T-helper 1 cell treated with Interleukin-12 subunit alpha and Interleukin-12 subunit beta and Interleukin-4 antibody, amounts not matched to agents 30 μg/mL and 1 μg/mL, for 36 hours (primary cell): ENCODE data around the gene EFHC1.
"Not testable (repeated sequence)": the region's sequence is repeated elsewhere in the genome, so short reads cannot be mapped to it uniquely, and the experiment has no call there.

Experiments
- H3K27ac Mint-ChIP-seq: one replicate; pipeline ENCODE4 v1.8.0; 2021; ENCODE audit warnings: mild to moderate bottlenecking, mixed read lengths
- H3K27me3 Mint-ChIP-seq: one replicate; pipeline ENCODE4 v1.8.0; 2021; ENCODE audit warnings: low read depth, mixed read lengths
- H3K36me3 Mint-ChIP-seq: one replicate; pipeline ENCODE4 v1.8.0; 2021; ENCODE audit warnings: low read depth, mixed read lengths
- H3K4me1 Mint-ChIP-seq: one replicate; pipeline ENCODE4 v1.8.0; 2021; ENCODE audit warnings: low read depth, mixed read lengths
- H3K4me3 Mint-ChIP-seq: one replicate; pipeline ENCODE4 v1.8.0; 2021; ENCODE audit warnings: mild to moderate bottlenecking, moderate library complexity, mixed read lengths
- H3K9me3 Mint-ChIP-seq: one replicate; pipeline ENCODE4 v1.8.0; 2021; ENCODE audit warnings: mixed read lengths

Gene EFHC1

DNA sequence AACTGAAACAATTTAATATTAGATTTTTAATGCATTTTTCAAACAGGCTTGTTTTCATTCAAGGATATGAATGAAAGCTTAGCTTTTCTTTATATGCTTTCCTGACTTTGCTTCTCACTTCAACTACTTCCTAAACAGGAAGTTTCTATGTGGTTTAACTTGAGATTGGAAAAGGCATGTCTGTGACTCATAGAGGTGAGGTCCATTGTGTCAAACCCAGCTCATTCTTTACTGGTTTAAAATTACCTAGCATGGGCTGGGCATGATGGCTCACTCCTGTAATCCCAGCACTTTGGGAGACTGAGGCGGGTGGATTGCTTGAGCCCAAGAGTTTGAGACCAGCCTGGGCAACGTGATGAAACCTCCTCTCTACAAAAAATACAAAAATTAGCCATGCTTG is 34.4 kb downstream of the EFHC1 start:
- peaks cover 2% of the 10 kb centered on the region for H3K4me1 Mint-ChIP-seq
- peaks cover 4% of the 10 kb centered on the region for H3K36me3 Mint-ChIP-seq
- H3K27ac Mint-ChIP-seq: no peak overlapping the region
- peaks cover 19% of the 10 kb centered on the region for H3K9me3 Mint-ChIP-seq
- H3K4me3 Mint-ChIP-seq: no peak overlapping the region
- H3K27me3 Mint-ChIP-seq: peaks cover 4% of the 10 kb centered on the region

- H3K27ac Mint-ChIP-seq: no peak overlapping the region
These were observed 37.0 kb downstream of the EFHC1 start for GRCh38 chr6:52457096-52457495.

GRCh38 chr6:52461194-52461593 is 41.1 kb downstream of the EFHC1 start:
- peaks cover 13% of the 10 kb centered on the region for H3K27me3 Mint-ChIP-seq
- H3K27ac Mint-ChIP-seq, H3K36me3 Mint-ChIP-seq, H3K4me3 Mint-ChIP-seq, H3K4me1 Mint-ChIP-seq: not testable (repeated sequence)
- peaks cover 11% of the 10 kb centered on the region for H3K9me3 Mint-ChIP-seq

More at GRCh38 chr6:52457096-52457495, 37.0 kb downstream of the EFHC1 start:
- peaks cover 9% of the 10 kb centered on the region for H3K27me3 Mint-ChIP-seq
- peaks cover 11% of the 10 kb centered on the region for H3K9me3 Mint-ChIP-seq
- H3K4me3 Mint-ChIP-seq: no peak overlapping the region
- H3K36me3 Mint-ChIP-seq: no peaks in the 10 kb centered on the region
- H3K4me1 Mint-ChIP-seq: peaks cover 2% of the 10 kb centered on the region

DNA sequence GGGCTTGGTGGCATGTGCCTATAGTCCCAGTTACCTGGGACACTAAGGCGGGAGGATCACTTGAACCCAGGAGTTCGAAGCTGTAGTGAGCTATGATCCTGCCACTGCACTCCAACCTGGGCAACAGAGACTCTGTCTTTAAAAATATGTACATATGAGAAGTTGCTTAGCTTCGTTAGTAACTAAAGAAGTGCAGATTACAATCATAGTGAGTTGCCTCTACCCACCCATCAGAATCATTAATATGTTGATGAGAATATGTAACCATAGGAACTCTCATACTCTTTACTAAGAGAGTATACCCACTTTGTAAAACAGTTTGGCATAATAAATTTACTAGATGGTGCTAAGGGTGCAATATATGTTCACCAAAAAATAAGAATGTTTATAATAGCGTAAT is 54.0 kb downstream of the EFHC1 start:
- no peaks in the 10 kb centered on the region for H3K9me3 Mint-ChIP-seq
- no peaks in the 10 kb centered on the region for H3K4me1 Mint-ChIP-seq
- H3K36me3 Mint-ChIP-seq: no peaks in the 10 kb centered on the region
- H3K27me3 Mint-ChIP-seq: peaks cover 15% of the 10 kb centered on the region
- H3K27ac Mint-ChIP-seq: no peak overlapping the region
- no peak overlapping the region for H3K4me3 Mint-ChIP-seq

DNA sequence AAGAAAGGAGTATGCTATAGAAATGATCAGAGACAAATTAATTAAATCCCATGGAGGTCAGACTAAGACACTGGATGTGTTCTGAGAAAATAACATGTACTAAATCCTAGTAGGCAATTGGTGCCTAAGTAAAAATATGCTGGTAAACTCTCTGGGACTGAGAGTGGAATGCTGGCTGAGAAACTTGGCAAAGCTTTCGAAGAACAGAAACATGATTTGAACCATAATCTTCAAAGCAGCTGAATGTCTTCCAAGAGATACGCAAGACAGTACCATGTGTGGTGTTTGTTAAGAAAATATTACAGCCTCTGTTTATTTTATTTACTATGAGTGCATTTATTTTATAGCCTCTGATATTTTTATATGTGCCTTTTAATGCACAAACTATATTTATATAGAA is 55.2 kb downstream of the EFHC1 start:
- Mint-ChIP-seq H3K4me3 (no peak overlapping the region), H3K27ac (no peak overlapping the region), H3K9me3 (no peaks in the 10 kb centered on the region), H3K4me1 (no peaks in the 10 kb centered on the region), H3K27me3 (peaks cover 15% of the 10 kb centered on the region), H3K36me3 (no peaks in the 10 kb centered on the region)

DNA sequence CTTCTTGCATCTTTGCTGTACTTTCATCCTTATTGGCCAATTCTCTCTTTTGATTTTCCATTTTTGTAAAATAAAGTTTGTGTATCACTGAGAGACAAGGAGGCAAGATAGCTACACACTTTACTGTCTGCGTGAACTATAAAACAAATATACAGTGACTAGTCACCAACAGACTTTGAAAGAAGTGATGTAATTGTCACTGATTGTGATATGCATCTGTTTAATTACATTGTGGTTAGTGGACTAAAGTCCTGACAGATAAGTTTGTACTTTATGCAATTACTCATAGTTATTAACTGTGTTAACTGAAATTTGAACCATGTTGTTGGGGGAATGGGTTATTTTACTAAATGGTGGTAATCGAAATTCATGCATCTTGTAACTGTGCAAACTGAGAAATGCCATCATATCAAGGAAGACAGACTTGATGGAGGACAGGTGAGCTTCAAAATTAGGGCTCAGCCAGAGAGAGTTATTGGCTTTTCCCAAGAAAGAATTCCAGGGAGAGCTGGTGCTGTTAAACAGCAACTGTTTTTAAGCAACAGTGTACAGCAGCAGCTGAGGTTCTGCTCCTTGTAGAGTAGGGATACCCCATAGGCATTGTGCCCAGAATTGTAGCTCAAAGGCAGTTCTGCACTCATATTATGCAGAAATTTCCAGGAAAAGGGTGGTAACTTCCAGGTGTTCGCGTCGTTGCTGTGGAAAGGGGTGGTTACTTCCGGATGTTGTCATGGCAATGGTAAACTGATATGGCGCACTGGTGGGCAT is 62.9 kb downstream of the EFHC1 start:
- Mint-ChIP-seq H3K27me3 (peaks cover 13% of the 10 kb centered on the region), H3K4me3 (no peak overlapping the region), H3K27ac (no peak overlapping the region), H3K9me3 (no peaks in the 10 kb centered on the region), H3K4me1 (no peaks in the 10 kb centered on the region), H3K36me3 (peaks cover 2% of the 10 kb centered on the region)

- H3K9me3 Mint-ChIP-seq: no peaks in the 10 kb centered on the region
- peaks cover 2% of the 10 kb centered on the region for H3K36me3 Mint-ChIP-seq
- H3K27me3 Mint-ChIP-seq: peaks cover 14% of the 10 kb centered on the region
- no peak overlapping the region for H3K4me3 Mint-ChIP-seq
- H3K4me1 Mint-ChIP-seq: no peaks in the 10 kb centered on the region
- H3K27ac Mint-ChIP-seq: no peak overlapping the region
These were observed 63.5 kb downstream of the EFHC1 start for GRCh38 chr6:52483671-52484003.

DNA sequence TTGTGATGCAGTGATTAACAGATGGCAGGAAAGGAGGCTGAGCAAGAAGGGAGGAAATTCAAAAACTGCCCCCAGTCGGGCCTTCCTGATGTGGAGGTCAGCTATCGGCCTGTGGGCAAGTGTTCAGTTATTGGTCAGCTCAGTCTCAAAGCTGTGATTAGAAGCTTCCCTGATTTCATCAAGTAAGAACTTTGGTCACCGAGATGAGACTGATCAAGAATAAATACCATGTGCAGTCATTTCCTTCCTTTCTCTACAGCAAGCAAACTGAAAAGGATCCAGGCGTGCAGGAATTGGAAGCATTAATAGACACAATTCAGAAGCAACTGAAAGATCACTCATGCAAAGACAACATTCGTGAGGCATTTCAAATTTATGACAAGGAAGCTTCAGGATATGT is 69.7 kb downstream of the EFHC1 start:
- H3K27me3 Mint-ChIP-seq: peaks cover 13% of the 10 kb centered on the region

GRCh38 chr6:52491203-52492069 is 71.3 kb downstream of the EFHC1 start:
- Mint-ChIP-seq H3K27ac (peak overlapping the region; percentile 9), H3K4me1 (peaks cover 35% of the 10 kb centered on the region), H3K36me3 (peaks cover 5% of the 10 kb centered on the region), H3K27me3 (peaks cover 13% of the 10 kb centered on the region), H3K4me3 (no peak overlapping the region), H3K9me3 (peaks cover 5% of the 10 kb centered on the region)

More for the DNA sequence above, 69.7 kb downstream of the EFHC1 start:
- Mint-ChIP-seq H3K27ac (no peak overlapping the region), H3K36me3 (no peaks in the 10 kb centered on the region), H3K9me3 (no peaks in the 10 kb centered on the region), H3K4me3 (no peak overlapping the region), H3K4me1 (peaks cover 25% of the 10 kb centered on the region)

GRCh38 chr6:52493669-52494068 is 73.5 kb downstream of the EFHC1 start:
- H3K36me3 Mint-ChIP-seq: peaks cover 5% of the 10 kb centered on the region
- peaks cover 52% of the 10 kb centered on the region for H3K4me1 Mint-ChIP-seq
- no peak overlapping the region for H3K4me3 Mint-ChIP-seq
- peaks cover 5% of the 10 kb centered on the region for H3K9me3 Mint-ChIP-seq
- H3K27ac Mint-ChIP-seq: peak overlapping the region; percentile 64
- peaks cover 4% of the 10 kb centered on the region for H3K27me3 Mint-ChIP-seq

DNA sequence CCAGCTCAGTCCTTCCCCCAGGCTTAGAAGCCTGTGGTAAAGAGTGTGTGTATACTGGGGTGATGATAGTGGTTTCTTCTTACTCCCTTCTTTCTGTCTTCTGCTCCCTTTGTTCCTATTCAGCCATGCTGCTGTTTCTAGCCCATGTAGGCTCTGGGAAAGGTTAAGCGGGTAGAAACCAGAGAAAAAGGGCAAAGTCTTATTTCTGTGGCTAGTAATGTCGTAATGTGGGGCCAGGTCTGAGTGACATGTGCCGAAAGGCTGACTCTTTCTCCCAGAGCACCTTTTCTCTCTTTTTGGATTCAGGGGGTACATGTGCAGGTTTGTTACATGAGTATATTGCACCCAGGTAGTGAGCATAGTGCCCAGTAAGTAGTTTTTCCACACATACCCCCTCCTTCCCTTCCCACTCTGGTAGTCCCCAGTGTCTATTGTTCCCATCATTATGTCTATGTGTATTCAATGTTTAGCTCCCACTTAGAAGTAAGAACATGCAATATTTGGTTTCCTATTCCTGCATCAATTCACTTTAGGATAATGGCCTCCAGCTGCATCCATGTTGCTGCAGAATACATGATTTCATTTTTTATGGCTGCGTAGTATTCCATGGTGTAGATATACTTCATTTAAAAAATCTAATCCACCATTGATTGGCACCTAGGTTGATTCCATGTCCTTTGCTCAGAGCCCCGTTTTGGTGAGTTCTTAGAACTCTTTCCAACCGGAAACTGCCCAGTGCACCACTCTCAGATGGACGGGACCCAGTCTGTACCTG is 74.3 kb downstream of the EFHC1 start:
- H3K4me1 Mint-ChIP-seq: peaks cover 55% of the 10 kb centered on the region
- H3K4me3 Mint-ChIP-seq: no peak overlapping the region
- peaks cover 5% of the 10 kb centered on the region for H3K9me3 Mint-ChIP-seq
- H3K27ac Mint-ChIP-seq: peak overlapping the region; percentile 64
- no peaks in the 10 kb centered on the region for H3K27me3 Mint-ChIP-seq
- peaks cover 5% of the 10 kb centered on the region for H3K36me3 Mint-ChIP-seq

DNA sequence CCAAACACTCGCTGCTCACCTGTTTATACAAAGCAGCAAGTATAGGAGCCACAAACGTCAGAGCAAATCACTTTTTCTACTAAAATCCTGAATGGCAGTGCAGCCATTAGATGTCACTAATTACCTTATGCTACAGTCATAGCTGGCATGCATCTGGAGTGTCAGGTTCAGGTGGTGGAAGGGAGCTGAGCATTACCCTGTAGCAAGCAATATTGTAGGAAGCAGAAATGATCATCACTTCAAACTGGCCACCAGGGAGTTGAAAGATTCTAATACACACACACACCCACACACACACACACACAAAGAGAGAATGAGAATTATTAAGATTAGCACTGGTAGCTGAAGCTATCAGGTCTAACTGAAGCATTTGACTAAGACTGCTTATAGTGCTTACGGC is 75.8 kb downstream of the EFHC1 start:
- H3K4me1 Mint-ChIP-seq: peaks cover 54% of the 10 kb centered on the region

DNA sequence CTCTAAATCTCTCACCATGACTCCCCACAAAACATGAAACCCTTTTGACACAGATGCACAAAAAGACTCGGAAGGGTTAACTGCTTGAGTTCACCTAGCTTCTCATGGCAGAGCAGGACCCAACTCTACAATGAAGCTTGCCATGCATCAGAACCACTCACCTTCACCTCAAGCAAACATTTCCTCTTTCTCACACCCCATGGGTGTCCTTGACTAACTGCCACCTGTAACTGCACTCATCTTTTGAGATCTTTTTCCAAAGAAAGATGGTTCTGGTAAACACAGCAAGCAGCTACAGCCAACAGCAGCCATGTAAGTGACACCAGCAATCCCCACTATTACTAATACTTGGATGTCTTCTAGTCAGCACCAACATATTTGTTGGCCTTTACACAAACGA is 76.5 kb downstream of the EFHC1 start:
- peaks cover 5% of the 10 kb centered on the region for H3K9me3 Mint-ChIP-seq
- H3K4me3 Mint-ChIP-seq: no peak overlapping the region
- no peaks in the 10 kb centered on the region for H3K27me3 Mint-ChIP-seq
- peaks cover 5% of the 10 kb centered on the region for H3K36me3 Mint-ChIP-seq
- H3K4me1 Mint-ChIP-seq: peaks cover 50% of the 10 kb centered on the region
- no peak overlapping the region for H3K27ac Mint-ChIP-seq

More for the DNA sequence above, 75.8 kb downstream of the EFHC1 start:
- H3K27ac Mint-ChIP-seq: peak overlapping the region; percentile 3
- no peak overlapping the region for H3K4me3 Mint-ChIP-seq
- H3K27me3 Mint-ChIP-seq: no peaks in the 10 kb centered on the region
- peaks cover 5% of the 10 kb centered on the region for H3K9me3 Mint-ChIP-seq
- peaks cover 5% of the 10 kb centered on the region for H3K36me3 Mint-ChIP-seq

GRCh38 chr6:52497652-52498408 is 77.7 kb downstream of the EFHC1 start:
- Mint-ChIP-seq H3K4me1 (peaks cover 45% of the 10 kb centered on the region), H3K4me3 (no peak overlapping the region), H3K27me3 (no peaks in the 10 kb centered on the region), H3K27ac (peak overlapping the region; percentile 46), H3K36me3 (peaks cover 5% of the 10 kb centered on the region), H3K9me3 (peaks cover 5% of the 10 kb centered on the region)
